ENCODE results near the gene ZC3H12A. TPM values are rescaled to one million over a fixed set of nuclear protein-coding genes. Genes with fewer than 3 reads are reported as not detected.

ZC3H12A gene
- total RNA-seq, 2 experiments from 2014 or later: 164 to 165 TPM

- H3K4me1 Mint-ChIP-seq (ENCODE audit: low read depth): peaks cover 28% of the 10 kb centered on the region
- DNase-seq (no peak), ATAC-seq (ENCODE audit: poor library complexity) (no peak)
- H3K9me3 ChIP-seq (ENCODE audit: control insufficient read depth in 1 of 2, insufficient read depth in 1 of 2, low read length in 2 of 2): no peaks in the 10 kb centered on the region
- H3K27me3 ChIP-seq (ENCODE audit: control insufficient read depth in 1 of 2, insufficient read depth in 2 of 2, low read length in 2 of 2): no peaks in the 10 kb centered on the region
- H3K36me3 Mint-ChIP-seq (ENCODE audit: low read depth): peaks cover 77% of the 10 kb centered on the region
- no peaks in the 10 kb centered on the region for H3K27me3 Mint-ChIP-seq
- no peaks in the 10 kb centered on the region for H3K4me1 ChIP-seq (ENCODE audit: insufficient read depth, low read length)
- no peak overlapping the region for H3K27ac Mint-ChIP-seq
- no peak for TF ChIP-seq CTCF (IDR thresholded peaks at IDR 0.05)
- H3K4me3 ChIP-seq (ENCODE audit: low read length): no peak overlapping the region
- H3K9me3 Mint-ChIP-seq: no peaks in the 10 kb centered on the region
- CTCF ChIA-PET: interaction anchor here (0.7 to 3.4 kb wide), 3 partner anchors 10 to 17 kb away, joined by 3 to 14 read pairs (median 12); partner anchors contain the start of gene MEAF6
- no peak overlapping the region for H3K27ac ChIP-seq (ENCODE audit: low read depth in 1 of 2, low read length in 2 of 2)
- H3K4me3 Mint-ChIP-seq: no peak overlapping the region
- POLR2A ChIA-PET: interaction anchor here (1.2 to 3.0 kb wide), 2 partner anchors 17 to 56 kb away, joined by 4 to 8 read pairs; partner anchors contain the start of genes MEAF6 and SNIP1
- H3K36me3 ChIP-seq (ENCODE audit: insufficient read depth, low read length): peaks cover 76% of the 10 kb centered on the region
- intact Hi-C loops (cut with DNase I, micrococcal nuclease): no loop called here
Observed at GRCh38 chr1:37497832-37498231, 23.5 kb downstream of the ZC3H12A start.

- ChIA-PET POLR2A (interaction anchor here (0.9 to 3.0 kb wide), 4 partner anchors 9 to 55 kb away, joined by 4 to 8 read pairs (median 6); partner anchors contain the start of genes MEAF6 and SNIP1), CTCF (interaction anchor here (2.1 kb wide), 1 partner anchor 16 kb away, joined by 8 read pairs; the partner anchor contains the start of gene MEAF6)
- DNase-seq: no peak
- Mint-ChIP-seq H3K9me3 (no peaks in the 10 kb centered on the region), H3K27ac (no peak overlapping the region), H3K36me3 (ENCODE audit: low read depth) (peaks cover 70% of the 10 kb centered on the region), H3K4me1 (ENCODE audit: low read depth) (peaks cover 28% of the 10 kb centered on the region), H3K27me3 (no peaks in the 10 kb centered on the region), H3K4me3 (no peak overlapping the region)
- no peaks in the 10 kb centered on the region for H3K4me1 ChIP-seq (ENCODE audit: insufficient read depth, low read length)
- no peak for ATAC-seq (ENCODE audit: poor library complexity)
- H3K4me3 ChIP-seq (ENCODE audit: low read length): no peak overlapping the region
- H3K27me3 ChIP-seq (ENCODE audit: control insufficient read depth in 1 of 2, insufficient read depth in 2 of 2, low read length in 2 of 2): no peaks in the 10 kb centered on the region
- no peaks in the 10 kb centered on the region for H3K9me3 ChIP-seq (ENCODE audit: control insufficient read depth in 1 of 2, insufficient read depth in 1 of 2, low read length in 2 of 2)
- no peak overlapping the region for H3K27ac ChIP-seq (ENCODE audit: low read depth in 1 of 2, low read length in 2 of 2)
- intact Hi-C loops (cut with DNase I, micrococcal nuclease): no loop called here
- H3K36me3 ChIP-seq (ENCODE audit: insufficient read depth, low read length): peaks cover 74% of the 10 kb centered on the region
- no peak for TF ChIP-seq CTCF (IDR thresholded peaks at IDR 0.05)
Observed at GRCh38 chr1:37498872-37499617, 24.7 kb downstream of the ZC3H12A start.

- Histone ChIP-seq H3K4me3 (ENCODE audit: low read length) (no peak overlapping the region), H3K27ac (ENCODE audit: low read depth in 1 of 2, low read length in 2 of 2) (no peak overlapping the region), H3K27me3 (ENCODE audit: control insufficient read depth in 1 of 2, insufficient read depth in 2 of 2, low read length in 2 of 2) (no peaks in the 10 kb centered on the region), H3K9me3 (ENCODE audit: control insufficient read depth in 1 of 2, insufficient read depth in 1 of 2, low read length in 2 of 2) (no peaks in the 10 kb centered on the region), H3K36me3 (ENCODE audit: insufficient read depth, low read length) (peaks cover 72% of the 10 kb centered on the region), H3K4me1 (ENCODE audit: insufficient read depth, low read length) (no peaks in the 10 kb centered on the region)
- no peaks in the 10 kb centered on the region for H3K9me3 Mint-ChIP-seq
- peaks cover 77% of the 10 kb centered on the region for H3K36me3 Mint-ChIP-seq (ENCODE audit: low read depth)
- DNase-seq: no peak
- ChIA-PET CTCF (interaction anchor here (1.6 kb wide), 1 partner anchor 45 kb away, joined by 3 read pairs; no protein-coding TSS in a partner anchor), POLR2A (no interaction called here)
- no peak for ATAC-seq (ENCODE audit: poor library complexity)
- intact Hi-C loops (cut with DNase I, micrococcal nuclease): no loop called here
- no peak overlapping the region for H3K4me3 Mint-ChIP-seq
- no peak overlapping the region for H3K27ac Mint-ChIP-seq
- TF ChIP-seq CTCF (IDR thresholded peaks at IDR 0.05): no peak
- H3K4me1 Mint-ChIP-seq (ENCODE audit: low read depth): peaks cover 25% of the 10 kb centered on the region
- no peaks in the 10 kb centered on the region for H3K27me3 Mint-ChIP-seq
Observed at GRCh38 chr1:37501661-37502060, 27.3 kb downstream of the ZC3H12A start.

Data from CD4-positive, alpha-beta T cell (primary cell).